NCI-H1436 (cell line): ENCODE measurements around the gene PTPA.

Source experiments
- DNase-seq: peaks from one replicate; lab custom pipeline; 2025; lab: John Stamatoyannopoulos, UW

Gene PTPA

DNA sequence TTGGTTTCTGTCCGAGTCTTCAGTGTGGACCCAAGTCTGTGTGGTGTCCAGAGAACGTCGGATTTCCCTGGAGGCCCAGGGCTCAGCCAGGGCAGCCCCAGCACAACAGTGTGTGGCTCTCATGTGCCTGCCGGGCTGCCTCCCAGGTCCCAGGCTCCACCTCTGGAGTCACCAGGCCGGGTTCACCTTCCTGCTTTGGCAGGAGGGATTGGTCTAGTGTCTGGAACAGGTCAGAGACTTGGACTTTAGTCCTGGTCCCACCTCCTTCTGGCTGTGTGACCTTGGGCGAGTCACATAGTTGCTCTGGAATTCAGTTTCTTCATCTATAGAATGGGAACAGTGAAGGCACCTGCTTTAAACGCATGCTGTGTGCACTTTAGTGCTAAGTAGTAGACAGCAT lies 27.1 kb upstream of the PTPA start:
- DNase-seq, result no peak

DNA sequence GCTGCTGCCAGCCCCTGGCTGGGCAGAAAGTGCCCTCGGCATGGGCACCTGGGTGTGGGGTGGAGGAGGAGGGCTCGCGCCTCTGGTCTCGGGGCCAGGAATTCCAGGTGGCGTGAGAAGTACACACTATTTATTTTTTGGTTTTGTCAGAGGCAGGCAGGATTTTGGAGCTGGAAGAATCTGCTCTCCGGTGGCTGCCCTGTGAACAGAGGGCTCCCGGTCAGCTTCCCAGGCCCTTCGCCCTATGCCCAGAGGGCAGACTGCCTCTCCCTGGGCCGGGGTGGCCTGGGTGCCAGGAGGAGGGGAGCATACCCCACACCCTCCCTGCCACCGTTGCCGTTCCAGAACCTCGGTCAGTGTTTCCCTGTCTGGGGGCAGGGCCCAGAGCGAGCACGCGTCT lies 22.0 kb upstream of the PTPA start:
- no peak for DNase-seq

DNA sequence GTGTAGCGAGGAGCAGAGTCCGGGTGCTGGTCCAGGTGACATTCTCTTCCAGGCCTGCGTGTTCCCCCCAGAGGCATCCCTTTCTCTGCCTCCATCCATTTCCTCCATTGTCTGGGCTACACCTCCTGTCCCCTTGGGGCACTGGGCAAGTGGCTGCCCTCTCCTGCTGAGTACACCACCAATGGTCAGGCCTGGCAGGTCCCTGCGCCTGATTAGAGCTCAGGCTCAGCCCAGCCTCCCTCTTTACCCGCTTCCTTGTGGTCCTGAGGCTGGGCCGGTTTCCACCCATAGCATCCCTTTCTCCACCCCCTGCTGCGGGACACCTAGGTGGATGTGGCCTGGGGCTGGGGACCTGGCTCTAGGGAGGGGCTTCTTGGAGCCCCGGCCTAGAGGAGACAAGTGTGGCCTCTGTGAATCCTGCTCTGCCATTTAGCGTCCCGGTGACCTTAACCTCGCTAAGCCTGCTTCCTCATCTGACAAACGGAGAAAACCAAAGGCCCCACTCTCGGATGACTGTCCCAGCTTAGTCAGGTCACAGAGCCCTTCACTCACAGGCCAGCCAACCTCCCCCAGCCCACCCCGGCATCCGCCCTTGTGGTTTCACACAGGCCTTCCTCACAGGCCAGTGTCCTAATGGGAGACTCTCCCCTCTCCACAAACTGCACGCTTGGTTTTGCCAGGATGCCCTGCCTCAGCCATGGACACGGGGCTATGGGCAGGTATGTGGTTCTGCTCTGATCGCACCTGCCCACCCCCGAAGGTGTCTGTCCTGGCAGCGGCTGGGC lies 17.4 kb upstream of the PTPA start:
- no peak for DNase-seq

DNA sequence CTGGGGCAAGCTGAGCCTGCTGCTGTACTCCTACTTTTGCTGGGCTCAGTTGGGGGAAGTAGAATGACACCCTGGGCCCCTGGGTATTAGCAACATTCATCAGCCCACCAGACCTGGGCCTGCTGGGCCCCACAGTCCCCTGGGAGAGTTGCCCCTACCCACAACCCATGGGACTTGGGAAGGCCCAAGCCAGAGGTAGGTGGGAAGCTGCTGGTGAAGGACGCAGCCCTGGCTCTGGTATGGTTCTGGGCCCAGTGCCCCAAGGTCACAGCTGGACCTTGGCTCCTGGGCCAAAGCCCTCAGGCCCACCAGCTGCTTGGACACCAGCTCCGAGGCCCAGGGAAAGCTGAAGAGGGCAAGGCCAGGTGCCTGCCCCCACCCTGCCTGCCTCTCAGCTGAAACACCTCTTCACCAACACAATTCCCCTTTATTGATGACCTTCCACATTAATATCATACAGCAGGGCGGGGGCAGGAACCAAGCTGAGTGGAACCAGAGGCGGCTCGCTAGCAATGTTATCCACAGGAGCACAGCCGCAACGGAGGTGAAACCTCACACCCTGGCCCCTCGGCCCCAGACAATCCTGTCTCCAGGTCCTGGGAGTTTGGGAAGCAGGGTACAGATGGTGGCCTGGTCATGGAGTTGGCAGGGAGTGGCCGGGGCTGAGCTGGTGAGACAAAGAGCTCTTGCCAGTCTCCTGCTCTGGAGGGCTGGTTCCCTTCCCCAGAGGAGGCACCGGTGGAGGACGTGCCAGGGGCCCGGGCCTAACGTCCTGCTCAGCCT lies 16.6 kb upstream of the PTPA start:
- no peak for DNase-seq

DNA sequence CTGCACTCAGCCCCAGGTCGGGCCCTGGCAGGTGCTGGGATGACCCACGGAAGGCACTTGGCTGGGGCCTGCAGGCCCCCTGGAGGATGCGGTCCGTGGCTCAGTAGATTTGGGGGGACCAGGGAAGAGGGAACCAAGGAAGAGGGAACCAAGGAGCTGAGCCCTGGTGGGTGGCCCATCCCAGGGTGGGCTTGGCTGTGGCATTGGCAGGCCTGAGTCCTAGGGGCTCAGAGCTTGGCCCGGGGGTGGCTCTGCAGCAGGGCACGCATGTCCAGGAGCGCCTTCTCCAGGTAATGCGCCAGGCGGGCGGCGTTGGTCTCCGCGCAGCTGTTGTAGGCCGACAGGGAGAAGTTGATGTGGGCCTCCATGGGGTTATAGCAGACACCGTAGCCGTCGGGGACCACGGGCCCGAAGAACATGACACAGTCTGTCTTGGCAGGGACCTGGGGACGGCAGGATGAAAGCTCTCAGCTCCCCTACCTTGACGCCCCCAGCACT lies 16.0 kb upstream of the PTPA start:
- no peak for DNase-seq

DNA sequence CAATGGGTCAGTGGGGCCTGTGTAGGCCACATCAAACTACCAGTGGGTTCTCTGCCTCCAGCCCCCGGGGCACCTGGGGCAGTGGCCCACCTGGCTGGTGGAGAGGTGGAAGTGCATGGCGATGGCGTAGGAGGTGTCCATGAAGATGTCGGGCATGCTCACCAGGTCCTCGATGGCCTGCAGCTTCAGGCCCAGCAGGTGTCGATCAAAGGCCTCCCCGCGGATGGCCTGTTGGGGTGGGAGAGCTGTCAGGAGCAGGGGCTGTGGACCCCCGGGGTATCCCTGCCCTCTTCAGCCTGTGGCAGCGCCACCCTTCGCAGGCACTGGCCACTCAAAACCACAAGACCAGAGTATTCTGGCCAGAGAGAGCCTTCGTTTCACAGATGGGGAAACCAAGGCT lies 15.3 kb upstream of the PTPA start:
- no peak for DNase-seq

DNA sequence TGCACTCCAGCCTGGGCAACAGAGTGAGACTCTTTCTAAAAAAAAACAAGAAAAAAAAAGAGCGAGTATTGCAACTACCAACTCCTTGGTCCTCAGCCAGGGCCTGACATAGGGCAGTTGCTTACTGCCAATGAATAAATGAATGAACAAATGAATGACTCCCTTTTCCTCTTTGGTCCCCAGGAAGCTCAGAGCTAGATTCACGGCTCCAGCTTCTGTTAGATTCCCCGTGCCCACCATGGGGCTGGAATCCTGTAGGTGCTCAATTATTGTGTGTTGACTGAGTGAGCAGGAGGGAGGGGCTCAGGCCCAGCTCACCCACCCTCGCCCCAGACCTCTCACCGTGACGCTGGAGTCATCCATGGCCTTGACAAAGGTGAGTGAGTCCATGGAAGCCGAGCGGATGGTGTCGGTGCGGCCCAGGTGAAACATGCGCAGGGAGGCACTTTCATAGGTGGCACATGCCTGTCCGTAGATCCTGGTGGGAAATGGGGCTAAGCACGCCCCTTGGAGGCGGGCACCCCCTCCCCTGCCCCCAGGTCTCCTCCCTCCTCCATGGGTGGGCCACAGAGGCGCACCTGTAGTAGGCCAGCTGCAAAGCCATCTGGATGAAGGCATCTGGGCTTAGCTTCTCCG lies 13.4 kb upstream of the PTPA start:
- no peak for DNase-seq

DNA sequence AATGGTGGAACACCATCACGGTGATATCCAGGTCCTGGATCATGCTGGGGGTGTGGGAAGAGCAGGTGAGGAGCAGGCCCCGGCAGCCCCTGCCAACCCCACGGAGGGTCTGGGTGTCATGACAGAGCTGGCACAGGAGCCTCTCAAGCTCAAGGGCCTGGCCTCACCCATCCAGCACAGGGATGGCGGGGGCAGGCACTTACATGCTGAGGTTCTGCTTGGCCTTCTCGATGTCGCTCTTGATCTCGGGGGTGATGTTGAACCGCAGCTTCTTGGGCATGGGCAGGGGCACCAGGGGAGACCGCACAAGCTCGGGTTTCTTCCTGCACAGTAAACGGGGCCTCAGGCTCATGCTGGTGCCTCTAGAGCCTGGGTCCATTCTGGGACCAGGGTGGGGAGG lies 12.9 kb upstream of the PTPA start:
- DNase-seq, result no peak

DNA sequence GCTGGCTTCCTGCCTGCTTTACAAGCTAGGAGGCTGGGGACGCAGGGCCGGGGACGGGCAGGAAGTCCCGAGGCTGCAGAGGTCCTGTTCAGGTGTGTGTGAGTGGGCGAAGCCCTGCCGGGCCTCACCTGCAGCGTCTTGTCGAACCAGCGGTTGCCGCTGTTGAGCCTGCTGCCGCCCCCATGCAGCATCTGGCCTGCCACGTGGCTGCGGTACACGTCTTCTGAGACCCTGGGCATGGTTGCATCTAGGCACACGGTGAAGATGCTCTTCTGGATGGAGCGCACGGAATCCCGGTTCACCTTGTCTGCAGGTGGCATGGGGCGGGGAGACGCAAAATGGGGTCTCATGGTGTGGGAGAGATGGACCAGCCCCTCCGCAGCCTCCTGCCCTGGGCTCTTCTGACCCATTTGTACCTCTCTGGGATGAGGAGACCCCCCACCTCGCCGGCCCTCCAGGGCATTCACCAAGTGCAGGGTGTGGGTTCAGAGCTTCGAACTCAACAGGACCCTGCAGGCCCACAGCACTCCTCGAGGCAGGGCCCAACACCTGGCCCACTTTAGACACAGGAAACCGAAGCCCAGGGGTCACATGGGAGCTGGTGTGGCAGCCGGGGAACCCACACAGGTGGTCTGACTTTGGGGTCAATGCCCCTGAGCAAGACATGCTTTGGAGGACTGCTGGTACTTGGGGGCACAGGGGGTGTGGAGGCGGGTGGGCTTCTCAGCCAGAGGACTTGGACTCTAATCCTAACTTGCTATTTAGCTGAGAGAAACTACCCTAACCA lies 10.6 kb upstream of the PTPA start:
- no peak for DNase-seq

DNA sequence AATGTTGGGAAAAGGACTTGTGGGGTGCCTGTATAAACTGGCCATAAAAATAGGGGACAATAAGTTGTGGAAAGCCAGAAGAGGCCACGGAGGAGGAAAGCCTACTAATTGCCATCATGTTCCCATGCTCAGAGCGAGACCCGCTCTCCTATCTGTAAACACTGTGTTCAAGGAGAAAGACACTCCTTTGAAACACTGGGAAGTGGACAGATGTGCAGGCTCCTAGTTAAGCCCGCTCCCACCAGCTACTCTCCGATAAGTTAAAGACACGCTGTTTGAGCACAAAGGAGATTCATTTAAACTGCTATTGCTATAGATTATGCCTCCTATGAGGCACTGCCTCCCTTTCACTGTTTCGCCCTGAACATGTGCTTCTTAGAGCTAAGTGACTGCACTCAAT lies 9.9 kb upstream of the PTPA start:
- no peak for DNase-seq

DNA sequence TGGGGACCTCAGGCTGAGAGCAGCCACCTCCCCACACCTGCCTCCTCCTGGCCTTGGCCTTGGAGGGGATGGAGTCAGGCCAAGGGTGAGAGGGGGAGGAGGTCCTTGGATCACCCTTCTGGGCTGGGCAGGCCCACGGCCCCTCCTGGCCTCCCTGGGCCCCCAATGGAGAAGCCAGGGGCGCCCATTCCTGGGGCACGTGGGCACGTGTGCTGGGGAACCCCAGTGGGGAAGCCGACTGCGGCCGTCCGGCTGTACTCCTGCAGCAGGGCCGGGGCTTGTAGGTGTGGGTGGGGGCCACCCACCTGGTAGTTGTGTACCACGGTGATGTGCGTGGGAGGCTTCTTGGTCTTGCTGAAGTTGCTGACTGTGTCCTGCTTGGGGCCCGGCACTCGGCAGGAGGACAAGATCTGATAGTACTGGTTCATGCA lies 9.1 kb upstream of the PTPA start:
- DNase-seq, result no peak

DNA sequence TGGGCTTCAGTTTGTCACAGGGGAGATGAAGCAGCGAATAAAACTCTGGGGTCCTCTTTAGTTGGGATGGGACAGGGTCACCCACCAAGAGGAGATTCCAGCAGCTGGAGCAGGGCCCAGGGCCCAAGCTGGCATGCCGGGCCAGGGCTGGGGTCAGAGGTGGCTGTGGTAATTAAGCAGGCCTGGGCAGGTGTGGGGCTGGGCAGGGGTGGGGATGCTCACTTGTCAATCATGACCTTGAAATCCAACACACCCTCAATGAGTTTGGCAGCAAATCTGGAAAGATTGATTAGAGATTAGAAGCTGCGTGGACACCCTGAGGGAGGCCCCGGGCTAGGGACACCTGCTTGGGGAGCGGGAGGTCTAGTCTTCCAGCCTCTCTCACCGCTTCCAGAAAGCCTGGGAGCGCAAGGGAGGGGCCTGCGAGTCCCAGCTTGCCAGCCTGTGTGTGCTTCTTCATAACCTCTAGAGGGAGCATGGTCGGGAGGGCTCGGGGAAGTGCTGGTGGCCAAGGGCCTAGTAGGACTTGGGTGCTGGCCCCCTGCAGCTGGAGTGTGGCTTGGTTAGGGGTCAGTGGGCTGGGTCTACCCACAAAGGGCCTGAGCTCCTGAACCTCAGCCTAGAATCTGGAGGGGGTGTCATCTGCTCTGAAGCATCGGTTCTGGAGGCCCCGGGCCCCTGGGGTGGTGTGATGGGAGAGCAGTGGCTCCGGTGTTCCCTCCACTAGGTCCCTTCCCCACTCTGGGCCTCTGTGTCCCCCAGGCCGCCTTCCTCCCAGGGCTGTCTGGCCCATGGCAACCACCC lies 8.2 kb upstream of the PTPA start:
- DNase-seq, result peak; percentile 38

DNA sequence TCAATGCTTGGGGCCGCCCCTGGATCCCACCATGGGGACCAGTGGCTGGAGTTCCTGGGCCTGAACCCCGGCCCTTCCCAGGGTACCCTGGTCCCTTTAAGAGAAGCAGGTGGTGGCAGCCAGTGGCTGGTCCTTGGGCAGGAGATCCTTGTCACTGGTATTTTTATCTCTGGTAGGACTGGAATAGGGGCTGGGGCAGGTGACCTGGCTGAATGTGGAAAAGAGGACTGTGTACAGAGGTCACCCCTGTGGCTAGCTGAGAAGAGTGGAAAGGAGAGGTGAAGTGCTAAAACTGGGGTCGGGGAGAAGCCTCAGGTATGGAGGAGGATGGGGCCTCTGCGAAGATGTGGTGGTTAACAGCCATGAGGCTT lies 7.6 kb upstream of the PTPA start:
- DNase-seq, result no peak

DNA sequence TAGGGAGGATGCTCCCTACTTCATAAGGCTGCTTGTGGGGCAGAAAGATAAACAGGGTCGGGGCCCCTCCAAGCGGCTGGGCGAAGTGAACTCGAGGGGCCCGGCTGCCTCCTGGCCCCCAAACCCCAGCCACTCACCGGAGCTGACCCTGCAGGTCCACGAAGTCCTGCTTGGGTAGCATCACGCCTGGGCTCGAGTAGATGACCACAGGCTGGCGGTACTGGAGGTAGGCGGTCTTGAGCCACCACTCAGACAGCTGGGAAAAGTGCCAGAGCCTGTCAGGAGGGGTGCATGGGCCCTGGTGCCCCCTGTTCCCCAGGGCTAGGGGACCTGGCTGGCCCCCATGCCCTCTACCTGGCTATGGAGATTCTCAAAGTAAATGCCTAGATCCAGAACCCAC lies 7.2 kb upstream of the PTPA start:
- DNase-seq, result no peak

DNA sequence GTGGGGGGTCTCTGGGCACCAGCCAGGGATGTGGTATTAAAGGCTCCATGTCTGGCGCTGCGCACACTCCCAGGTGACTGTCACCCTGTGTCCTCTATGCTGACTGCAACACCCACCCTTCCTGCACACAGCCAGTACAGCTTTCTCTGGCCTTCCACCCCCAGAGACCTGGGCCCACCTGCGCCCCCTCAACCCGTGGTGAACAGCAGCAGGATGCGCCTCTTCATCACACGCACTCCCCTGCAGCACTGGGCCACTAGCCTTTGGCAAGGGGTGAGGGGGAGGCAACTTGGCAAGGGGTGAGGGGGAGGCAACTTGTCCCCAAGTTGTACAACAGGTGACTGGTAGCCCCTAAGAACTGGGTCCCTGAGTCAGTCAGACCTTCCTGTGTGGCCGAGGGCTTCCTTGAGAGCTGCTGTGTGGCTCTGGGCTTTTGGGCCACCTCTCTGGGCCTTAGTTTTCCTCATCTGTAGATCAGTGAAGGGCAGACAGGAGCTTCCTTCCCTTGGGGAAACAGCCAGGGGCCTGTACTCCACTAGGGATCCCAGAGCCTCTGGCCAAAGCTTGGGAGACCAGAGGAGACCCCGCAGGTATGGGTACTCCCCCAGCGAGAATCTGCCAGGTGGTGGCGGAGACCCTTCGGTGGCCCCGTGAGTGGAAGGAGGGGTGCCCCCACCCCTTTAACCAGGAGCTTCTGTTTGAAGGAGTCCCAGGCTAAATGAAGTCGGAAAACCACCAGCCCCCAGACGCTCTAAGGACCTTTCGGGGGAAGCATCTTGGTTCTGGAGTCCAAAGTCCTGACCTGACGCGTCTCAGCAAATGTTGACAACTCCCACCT lies 5.1 kb upstream of the PTPA start:
- DNase-seq, result no peak

DNA sequence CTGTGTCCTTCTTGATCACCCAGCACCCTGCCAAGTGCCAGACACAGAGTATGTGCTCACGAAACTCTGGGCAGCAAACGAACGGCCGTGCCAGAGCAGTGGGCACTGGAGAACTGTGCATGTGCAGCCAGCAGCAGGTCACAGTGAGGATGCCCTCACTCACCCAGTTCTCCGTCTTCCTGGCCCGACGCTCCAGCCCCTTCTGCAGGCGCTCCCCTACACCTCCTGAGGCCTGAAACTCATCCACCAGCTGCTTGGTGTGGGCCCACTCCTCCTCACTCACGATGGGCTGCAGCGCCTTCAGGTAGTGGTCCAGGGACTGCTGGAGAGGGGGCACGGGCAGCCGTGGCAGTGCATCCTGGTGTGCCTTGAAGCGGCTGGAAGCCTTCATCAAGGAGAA lies 3.6 kb upstream of the PTPA start:
- DNase-seq, result no peak

DNA sequence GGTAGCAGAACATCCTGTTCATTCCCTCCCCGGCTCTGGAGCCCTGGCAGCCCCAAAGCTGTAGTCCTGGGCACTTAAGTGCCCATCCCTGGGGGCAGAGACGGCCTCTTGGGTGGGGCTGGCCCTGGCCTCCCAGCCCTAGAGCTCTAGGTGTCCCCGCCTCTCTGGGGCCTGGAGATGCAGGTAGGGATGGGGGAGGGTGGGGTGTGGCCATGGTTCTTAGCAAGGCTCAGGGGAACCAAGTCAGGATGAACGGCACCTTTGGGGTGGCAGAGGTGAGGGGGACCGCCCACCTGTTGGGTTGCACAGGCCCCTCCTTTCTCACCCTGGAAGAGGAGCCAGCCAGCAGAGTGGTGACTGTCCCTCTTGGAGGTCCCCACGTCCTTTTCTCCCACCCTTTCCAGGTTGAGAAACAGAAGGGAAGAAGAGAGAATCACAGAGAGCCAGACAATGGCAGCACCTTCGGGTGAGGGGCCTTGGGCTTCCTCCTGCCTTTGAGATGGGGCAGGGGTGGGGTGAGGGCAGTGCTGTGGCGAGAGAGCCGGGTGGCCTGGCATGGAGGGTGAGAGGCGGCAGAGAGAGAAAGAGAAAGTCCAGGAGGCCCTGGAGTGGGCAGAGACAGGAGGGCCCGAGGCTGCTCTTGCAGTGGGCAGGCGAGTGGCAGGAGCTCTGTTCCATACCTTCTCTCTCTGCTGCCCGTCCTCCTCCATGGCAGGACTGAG lies 3.0 kb upstream of the PTPA start:
- DNase-seq, result no peak

DNA sequence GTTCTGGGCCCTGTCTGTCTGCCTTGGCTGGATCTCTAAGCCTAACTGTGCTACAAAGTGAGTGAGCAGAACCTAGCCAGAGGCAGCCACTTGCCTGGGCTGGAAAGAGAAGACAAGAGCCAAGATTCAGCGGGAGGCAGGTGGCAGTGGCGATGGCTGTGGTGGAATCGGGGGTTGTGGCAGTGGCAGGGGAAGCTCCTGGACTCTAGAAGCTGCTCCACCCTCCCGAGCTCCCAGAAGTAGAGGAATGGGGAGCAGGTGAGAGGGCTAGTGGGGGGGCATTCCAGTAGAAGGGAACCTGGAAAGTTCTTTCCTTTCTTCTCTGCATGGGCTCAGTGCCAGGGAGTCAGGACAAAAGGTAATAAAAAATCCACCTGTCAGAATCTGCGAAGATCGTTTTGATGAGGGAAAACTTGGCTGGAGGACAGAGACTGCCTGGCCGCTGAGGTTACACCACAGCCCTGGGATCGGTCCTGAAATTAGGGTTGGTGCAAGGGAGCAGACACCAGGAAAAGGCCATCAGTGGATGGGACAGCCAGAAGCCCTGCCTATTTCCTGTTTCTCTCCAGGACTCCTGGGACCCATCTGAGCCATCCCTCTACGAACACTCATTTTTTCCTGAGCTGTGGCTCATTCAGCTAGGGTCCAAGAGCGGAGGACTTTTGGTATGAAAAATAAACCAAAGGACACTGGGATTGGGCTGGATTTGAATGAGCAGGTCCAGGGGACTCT lies 2.2 kb upstream of the PTPA start:
- no peak for DNase-seq

DNA sequence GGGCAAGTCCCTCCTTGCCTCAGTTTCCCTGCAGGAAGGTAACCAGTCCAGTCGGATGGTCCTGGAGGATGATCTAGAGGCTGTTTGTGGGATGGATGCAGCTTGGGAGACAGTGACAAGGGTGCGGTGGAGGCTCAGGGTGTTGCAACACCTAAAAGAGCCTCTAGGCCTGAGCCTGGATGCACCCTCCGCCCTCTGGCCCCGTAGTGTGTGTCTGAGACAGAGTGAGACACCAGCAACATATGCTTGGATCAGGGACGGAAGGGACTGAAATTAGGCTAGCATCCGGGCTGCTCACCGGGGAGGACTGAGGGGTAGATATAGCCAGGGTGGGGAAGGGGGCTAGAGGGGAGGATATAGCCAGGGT lies 1.7 kb upstream of the PTPA start:
- DNase-seq, result no peak
